GM12874 (cell line): ENCODE results near the gene ICAM5.

ENCODE experiments used
- CTCF ChIP-seq: IDR thresholded peaks from 2 replicates; pipeline ENCODE4 v1.5.1; 2011; ENCODE audit warnings: low read depth, mild to moderate bottlenecking, control low read depth, low read length, moderate library complexity; ENCODE audit not compliant: insufficient read depth

ICAM5 gene

GRCh38 chr19:10321874-10322835, 32.4 kb downstream of the ICAM5 start:
- TF ChIP-seq CTCF, result no peak

- TF ChIP-seq CTCF, result no peak
Measured at GRCh38 chr19:10325732-10326131, 36.0 kb downstream of the ICAM5 start.

GRCh38 chr19:10327793-10328192, 38.0 kb downstream of the ICAM5 start:
- no peak for TF ChIP-seq CTCF

GRCh38 chr19:10328558-10329429, 39.0 kb downstream of the ICAM5 start:
- no peak for TF ChIP-seq CTCF

GRCh38 chr19:10329555-10329954, 39.8 kb downstream of the ICAM5 start:
- no peak for TF ChIP-seq CTCF

- no peak for TF ChIP-seq CTCF
Measured at GRCh38 chr19:10332158-10332964, 42.6 kb downstream of the ICAM5 start.
